ENCODE measurements around the gene PYGO2. TPM values are rescaled to one million over a fixed set of nuclear protein-coding genes. Genes with fewer than 3 reads are reported as not detected.

PYGO2 gene
- total RNA-seq, 4 donors from 2014 or later: 14.4 to 18.8 (median 17.5) TPM

GRCh38 chr1:155002464-155003226, 41.1 kb upstream of the PYGO2 start, which contains the start of gene ZBTB7B:
TSS of gene ZBTB7B (plus strand) at chr1:155002802. CDS start at chr1:155014661, 11,859 bp downstream.
- H3K27ac ChIP-seq: peak within 1 kb of the TSS; percentile 97 to 99 (median 98)
- peaks cover 0 to 7% (median 0%) of the 10 kb centered on the region in 3 donors for H3K36me3 ChIP-seq
- H3K4me3 ChIP-seq: peak within 1 kb of the TSS; percentile 77 to 96 (median 86)
- no peak for DNase-seq
- intact Hi-C loops (cut with DNase I): no loop called here
- H3K4me1 ChIP-seq: peaks cover 51 to 69% (median 61%) of the 10 kb centered on the region in 3 donors
- TF ChIP-seq CTCF (IDR thresholded peaks at IDR 0.05) (peak in 1 of 6 experiments; percentile 5), POLR2A (IDR thresholded peaks at IDR 0.05) (peak in 1 of 4 donors; percentile 36)
- no peaks in the 10 kb centered on the region for H3K27me3 ChIP-seq
- no peaks in the 10 kb centered on the region for H3K9me3 ChIP-seq
- WGBS, 2 donors: 0% methylated on average over 6 to 11 of the region's 35 CpGs

- H3K4me1 ChIP-seq: peaks cover 43 to 61% (median 53%) of the 10 kb centered on the region in 3 donors
- 0 to 3% methylated on average over 4 to 6 of the region's 38 CpGs for WGBS, 2 donors
- peak in 3 of 4 donors; percentile 3 to 85 (median 48) for TF ChIP-seq POLR2A (IDR thresholded peaks at IDR 0.05)
- TF ChIP-seq CTCF (IDR thresholded peaks at IDR 0.05): peak in 3 of 6 experiments; percentile 14 to 28 (median 16)
- H3K36me3 ChIP-seq: peaks cover 0 to 7% (median 0%) of the 10 kb centered on the region in 3 donors
- H3K27ac ChIP-seq: peak overlapping the region; percentile 97 to 99 (median 98)
- intact Hi-C loops (cut with DNase I): no loop called here
- peak; percentile 96 for DNase-seq
- H3K4me3 ChIP-seq: peak overlapping the region; percentile 77 to 96 (median 86)
- H3K27me3 ChIP-seq: no peaks in the 10 kb centered on the region
- no peaks in the 10 kb centered on the region for H3K9me3 ChIP-seq
Measured at GRCh38 chr1:155001675-155002463, 40.3 kb upstream of the PYGO2 start.

GRCh38 chr1:155001425-155001674, 39.8 kb upstream of the PYGO2 start:
- peaks cover 38 to 56% (median 48%) of the 10 kb centered on the region in 3 donors for H3K4me1 ChIP-seq
- H3K9me3 ChIP-seq: no peaks in the 10 kb centered on the region
- no peaks in the 10 kb centered on the region for H3K27me3 ChIP-seq
- DNase-seq: no peak
- H3K4me3 ChIP-seq: peak overlapping the region; percentile 77 to 96 (median 86)
- WGBS, 2 donors: 0% methylated on average over 4 to 6 of the region's 11 CpGs
- intact Hi-C loops (cut with DNase I): no loop called here
- H3K36me3 ChIP-seq: peaks cover 0 to 6% (median 0%) of the 10 kb centered on the region in 3 donors
- TF ChIP-seq POLR2A (IDR thresholded peaks at IDR 0.05) (no peak), CTCF (IDR thresholded peaks at IDR 0.05) (no peak)
- peak overlapping the region; percentile 97 to 99 (median 98) for H3K27ac ChIP-seq

GRCh38 chr1:155000726-155001424, 39.3 kb upstream of the PYGO2 start:
- no peaks in the 10 kb centered on the region for H3K9me3 ChIP-seq
- H3K27ac ChIP-seq: peak overlapping the region; percentile 97 to 99 (median 98)
- peaks cover 33 to 54% (median 43%) of the 10 kb centered on the region in 3 donors for H3K4me1 ChIP-seq
- no peak for DNase-seq
- H3K27me3 ChIP-seq: no peaks in the 10 kb centered on the region
- 0% methylated on average over 7 to 21 of the region's 43 CpGs for WGBS, 2 donors
- peak in 4 of 6 experiments; percentile 17 to 45 (median 24) for TF ChIP-seq CTCF (IDR thresholded peaks at IDR 0.05)
- TF ChIP-seq POLR2A (IDR thresholded peaks at IDR 0.05): peak in 3 of 4 donors; percentile 44 to 88 (median 77)
- H3K4me3 ChIP-seq: peak overlapping the region; percentile 77 to 96 (median 86)
- intact Hi-C loops (cut with DNase I): no loop called here
- peaks cover 0 to 1% (median 0%) of the 10 kb centered on the region in 3 donors for H3K36me3 ChIP-seq
